ENCODE measurements around the gene PACSIN1.

PACSIN1 gene

GRCh38 chr6:34451192-34451591 lies 14.7 kb upstream of the PACSIN1 start:
- Mint-ChIP-seq H3K9me3 (peaks cover 5% of the 10 kb centered on the region), H3K27ac (no peak overlapping the region), H3K4me3 (no peak overlapping the region), H3K4me1 (peaks cover 6% of the 10 kb centered on the region), H3K27me3 (ENCODE audit: low read depth) (peaks cover 3% of the 10 kb centered on the region), H3K36me3 (ENCODE audit: low read depth) (no peaks in the 10 kb centered on the region)
- TF ChIP-seq, protein P1, sequence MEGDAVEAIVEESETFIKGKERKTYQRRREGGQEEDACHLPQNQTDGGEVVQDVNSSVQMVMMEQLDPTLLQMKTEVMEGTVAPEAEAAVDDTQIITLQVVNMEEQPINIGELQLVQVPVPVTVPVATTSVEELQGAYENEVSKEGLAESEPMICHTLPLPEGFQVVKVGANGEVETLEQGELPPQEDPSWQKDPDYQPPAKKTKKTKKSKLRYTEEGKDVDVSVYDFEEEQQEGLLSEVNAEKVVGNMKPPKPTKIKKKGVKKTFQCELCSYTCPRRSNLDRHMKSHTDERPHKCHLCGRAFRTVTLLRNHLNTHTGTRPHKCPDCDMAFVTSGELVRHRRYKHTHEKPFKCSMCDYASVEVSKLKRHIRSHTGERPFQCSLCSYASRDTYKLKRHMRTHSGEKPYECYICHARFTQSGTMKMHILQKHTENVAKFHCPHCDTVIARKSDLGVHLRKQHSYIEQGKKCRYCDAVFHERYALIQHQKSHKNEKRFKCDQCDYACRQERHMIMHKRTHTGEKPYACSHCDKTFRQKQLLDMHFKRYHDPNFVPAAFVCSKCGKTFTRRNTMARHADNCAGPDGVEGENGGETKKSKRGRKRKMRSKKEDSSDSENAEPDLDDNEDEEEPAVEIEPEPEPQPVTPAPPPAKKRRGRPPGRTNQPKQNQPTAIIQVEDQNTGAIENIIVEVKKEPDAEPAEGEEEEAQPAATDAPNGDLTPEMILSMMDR (IDR thresholded peaks at IDR 0.05; ENCODE audit: unreplicated experiment in 3 of 3), result no peak

- peaks cover 5% of the 10 kb centered on the region for H3K9me3 Mint-ChIP-seq
- H3K4me3 Mint-ChIP-seq, result no peak overlapping the region
- no peak overlapping the region for H3K27ac Mint-ChIP-seq
- TF ChIP-seq, protein P1 (IDR thresholded peaks at IDR 0.05; ENCODE audit: unreplicated experiment in 3 of 3), result no peak
- H3K36me3 Mint-ChIP-seq (ENCODE audit: low read depth), result no peaks in the 10 kb centered on the region
- peaks cover 6% of the 10 kb centered on the region for H3K4me1 Mint-ChIP-seq
- H3K27me3 Mint-ChIP-seq (ENCODE audit: low read depth), result peaks cover 3% of the 10 kb centered on the region
Measured at GRCh38 chr6:34455831-34456230, 10.0 kb upstream of the PACSIN1 start.

DNA sequence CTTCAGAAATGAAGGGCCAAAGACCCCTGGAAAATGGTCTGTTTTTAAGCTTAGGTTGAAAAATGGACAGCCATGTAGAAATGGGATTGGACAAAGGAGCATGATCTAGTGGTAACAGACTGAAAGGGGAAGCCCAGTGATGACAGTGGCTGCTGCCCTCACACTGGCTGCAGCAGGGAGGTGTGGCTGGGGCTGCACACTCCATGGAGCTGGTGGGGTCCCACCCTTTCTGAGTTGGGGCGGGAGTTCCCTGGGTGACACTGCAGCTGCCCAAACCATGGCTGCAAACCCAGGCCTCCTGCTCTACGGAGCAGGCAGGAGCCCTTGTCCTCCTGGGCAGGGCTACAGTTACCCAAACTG lies 8.5 kb upstream of the PACSIN1 start:
- Mint-ChIP-seq H3K4me1 (peaks cover 6% of the 10 kb centered on the region), H3K36me3 (ENCODE audit: low read depth) (no peaks in the 10 kb centered on the region), H3K27me3 (ENCODE audit: low read depth) (peaks cover 8% of the 10 kb centered on the region), H3K9me3 (no peaks in the 10 kb centered on the region), H3K27ac (no peak overlapping the region), H3K4me3 (no peak overlapping the region)
- TF ChIP-seq, protein P1 (IDR thresholded peaks at IDR 0.05; ENCODE audit: unreplicated experiment in 3 of 3), result no peak

DNA sequence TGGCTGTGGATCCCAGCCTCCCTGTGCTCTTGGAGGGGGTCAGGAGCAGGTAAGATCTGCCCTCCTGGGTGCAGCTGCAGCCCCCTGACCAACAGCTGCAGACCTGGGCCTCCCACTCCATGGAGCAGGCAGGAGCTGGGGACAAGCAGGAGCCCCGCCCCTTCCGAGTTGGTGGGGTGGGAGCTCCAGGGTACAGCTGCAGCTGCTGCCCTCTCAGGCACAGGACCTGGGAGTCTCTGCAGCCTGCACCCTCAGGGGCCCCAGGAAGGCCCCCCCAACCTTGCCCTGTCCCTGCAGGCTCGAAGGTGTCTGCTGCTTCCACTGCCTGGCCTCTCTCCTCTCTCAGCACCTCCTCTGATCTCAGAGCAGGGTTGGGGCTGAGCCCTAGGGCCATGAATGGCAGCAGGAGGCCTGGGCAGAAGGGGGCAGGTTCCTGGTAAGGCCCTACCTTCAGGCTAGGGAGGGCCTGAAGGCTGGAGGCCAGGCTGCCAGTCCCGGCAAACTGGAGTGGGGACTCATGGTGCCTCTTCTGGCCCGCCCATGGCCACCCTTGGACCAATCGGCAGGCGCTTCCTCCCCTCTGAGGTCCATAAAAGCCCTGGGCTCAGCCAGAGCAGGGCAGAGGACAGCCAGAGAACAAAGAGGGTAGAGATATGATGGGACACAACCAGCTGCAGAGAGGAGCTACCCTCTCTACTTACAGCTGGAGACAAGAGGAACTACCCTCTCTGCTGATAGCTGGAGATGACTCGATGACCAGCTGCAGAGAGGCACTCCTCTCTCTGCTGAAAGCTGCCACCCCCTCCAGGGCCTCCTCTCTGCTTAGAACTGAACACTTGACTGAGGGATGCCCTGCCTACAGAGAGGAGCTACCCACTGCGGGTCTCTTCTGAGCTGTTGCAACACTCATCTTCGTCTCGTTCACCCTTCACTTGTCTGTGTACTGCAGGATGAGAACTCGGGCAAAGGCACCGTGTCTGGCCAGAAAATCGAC lies 7.8 kb upstream of the PACSIN1 start:
- Mint-ChIP-seq H3K27me3 (ENCODE audit: low read depth) (peaks cover 8% of the 10 kb centered on the region), H3K9me3 (no peaks in the 10 kb centered on the region), H3K4me1 (peaks cover 6% of the 10 kb centered on the region), H3K27ac (no peak overlapping the region), H3K4me3 (no peak overlapping the region), H3K36me3 (ENCODE audit: low read depth) (no peaks in the 10 kb centered on the region)
- TF ChIP-seq, protein P1 (IDR thresholded peaks at IDR 0.05; ENCODE audit: unreplicated experiment in 3 of 3), result no peak

DNA sequence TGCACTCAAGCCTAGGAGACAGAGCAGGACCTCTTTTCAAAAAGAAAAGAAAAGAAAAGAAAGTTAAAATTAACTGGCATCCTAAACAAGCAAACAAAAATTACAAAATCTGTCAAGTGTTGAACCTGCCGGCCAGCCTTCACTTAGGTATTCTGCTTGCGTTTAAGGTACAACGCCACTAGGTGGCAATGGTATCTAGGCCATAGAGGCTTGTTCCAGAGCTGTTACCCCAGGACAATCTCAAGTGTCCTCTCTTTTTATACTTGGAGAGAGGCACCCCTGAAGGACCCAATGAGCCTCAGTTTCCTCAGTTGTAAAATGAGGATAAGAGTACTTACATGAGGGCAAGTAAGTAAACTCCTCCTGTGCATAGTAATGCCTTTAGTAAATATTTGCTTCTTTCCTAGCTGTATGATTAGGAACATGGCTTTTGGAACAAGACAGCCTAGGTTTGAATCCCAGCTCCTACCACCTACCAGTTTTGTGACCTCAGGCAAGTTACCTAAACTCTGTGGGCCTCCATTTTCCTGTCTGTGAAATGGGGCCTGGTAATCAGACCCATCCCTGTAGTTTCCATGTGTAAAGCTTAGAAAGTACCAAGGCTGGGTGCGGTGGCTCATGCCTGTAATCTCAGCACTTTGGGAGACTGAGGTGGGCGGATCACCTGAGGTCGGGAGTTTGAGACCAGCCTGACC lies 5.8 kb upstream of the PACSIN1 start:
- TF ChIP-seq, protein P1 (IDR thresholded peaks at IDR 0.05; ENCODE audit: unreplicated experiment in 3 of 3), result peak; percentile 54 to 74 (median 58)
- H3K27ac Mint-ChIP-seq, result no peak overlapping the region
- peaks cover 12% of the 10 kb centered on the region for H3K27me3 Mint-ChIP-seq (ENCODE audit: low read depth)
- no peaks in the 10 kb centered on the region for H3K36me3 Mint-ChIP-seq (ENCODE audit: low read depth)
- no peaks in the 10 kb centered on the region for H3K9me3 Mint-ChIP-seq
- peaks cover 6% of the 10 kb centered on the region for H3K4me1 Mint-ChIP-seq
- H3K4me3 Mint-ChIP-seq, result no peak overlapping the region
